Endothelial cell of umbilical vein (primary cell): Measurements from ENCODE around the gene EFCAB5. TPM values are rescaled to one million over a fixed set of nuclear protein-coding genes. Genes with fewer than 3 reads are reported as not detected.

Source experiments
- BruUV-seq: library from RNA; stranded (reverse); fragments of 400-500 nt; replicated peaks from 2 replicates; lab custom pipeline; 2021; lab: Mats Ljungman, UMichigan
- CTCF ChIA-PET: fragments of 300-600, 350-600 bp; sonication (Branson Sonifier 250); formaldehyde crosslinking; loops from one replicate; lab custom pipeline; 2021; ENCODE audit warnings: antibody characterized with exemption, inconsistent platforms; lab: Charles Lee
- POLR2A ChIA-PET: fragments of 300-600, 350-600 bp; sonication (Branson Sonifier 250); formaldehyde crosslinking; loops from one replicate; lab custom pipeline; 2021; ENCODE audit warnings: antibody characterized with exemption, inconsistent platforms; lab: Charles Lee
- DNase-seq: peaks from one replicate; pipeline ENCODE4 v3.0.0-alpha.2; 2011; ENCODE audit warnings: low read depth, low spot score
- FAIRE-seq: peaks from 2 replicates; lab custom pipeline; 2011; peaks lifted over from hg19 to GRCh38; lab: Jason Lieb, UNC
- H2AFZ ChIP-seq: 2 replicates; pipeline ENCODE4 v1.6.0; 2012; ENCODE audit warnings: low read depth, low read length, control low read depth, inconsistent platforms
- H3K27ac ChIP-seq: 2 replicates; pipeline ENCODE4 v1.5.1; 2011; ENCODE audit warnings: low read depth, mild to moderate bottlenecking, control low read depth, low read length, moderate library complexity; ENCODE audit not compliant: insufficient read depth
- H3K27me3 ChIP-seq, 2 experiments: 2 replicates each; pipeline versions ENCODE4 v1.6.0 to v1.6.1; 2011; ENCODE audit warnings: low read length in 2 of 2, mixed read lengths in 1 of 2; ENCODE audit not compliant: control insufficient read depth in 2 of 2, insufficient read depth in 2 of 2
- H3K36me3 ChIP-seq, 2 experiments: 2 replicates in 1 of 2; 3 replicates in 1 of 2; pipeline ENCODE4 v1.5.1; 2011; ENCODE audit warnings: low read length in 2 of 2, mild to moderate bottlenecking in 1 of 2, moderate library complexity in 1 of 2; ENCODE audit not compliant: control insufficient read depth in 2 of 2, insufficient read depth in 2 of 2; ENCODE audit errors: extremely low read depth in 1 of 2
- H3K4me1 ChIP-seq: 3 replicates; pipeline ENCODE4 v1.5.1; 2011; ENCODE audit warnings: mild to moderate bottlenecking, low read length; ENCODE audit not compliant: control insufficient read depth, insufficient read depth; ENCODE audit errors: extremely low read depth
- H3K4me2 ChIP-seq: 2 replicates; pipeline ENCODE4 v1.6.1; 2011; ENCODE audit warnings: low read length, control low read depth, mixed read lengths; ENCODE audit not compliant: insufficient read depth
- H3K4me3 ChIP-seq, 3 experiments: fragments of 200-600 bp in 1 of 3; sonication (generic), shearing (Covaris generic) in 1 of 3; replicated peaks in 1 of 3; 2 replicates each; pipeline ENCODE4 v1.5.1; 2011 to 2016; ENCODE audit warnings: control low read depth in 3 of 3, low read length in 3 of 3, mild to moderate bottlenecking in 2 of 3, inconsistent platforms in 1 of 3, low read depth in 1 of 3, moderate library complexity in 1 of 3; ENCODE audit not compliant: insufficient read depth in 1 of 3
- H3K79me2 ChIP-seq: 2 replicates; pipeline ENCODE4 v1.6.0; 2012; ENCODE audit warnings: low read length, inconsistent platforms; ENCODE audit not compliant: control insufficient read depth, insufficient read depth
- H3K9ac ChIP-seq: replicated peaks from 2 replicates; pipeline ENCODE3; 2011; ENCODE audit warnings: low read length, control low read depth; ENCODE audit not compliant: insufficient read depth; ENCODE audit errors: extremely low read depth
- H3K9me1 ChIP-seq: replicated peaks from 3 replicates; pipeline ENCODE4 v1.6.0; 2011; ENCODE audit warnings: mild to moderate bottlenecking, low read length; ENCODE audit not compliant: control insufficient read depth, insufficient read depth; ENCODE audit errors: extremely low read depth
- H3K9me3 ChIP-seq: replicated peaks from 2 replicates; pipeline ENCODE4 v1.5.1; 2012; ENCODE audit warnings: low read length, inconsistent platforms; ENCODE audit not compliant: control insufficient read depth, insufficient read depth
- H4K20me1 ChIP-seq: replicated peaks from 2 replicates; pipeline ENCODE3; 2011; ENCODE audit warnings: mild to moderate bottlenecking, low read length; ENCODE audit not compliant: control insufficient read depth, insufficient read depth; ENCODE audit errors: extremely low read depth
- CTCF ChIP-seq, 2 donors: IDR thresholded peaks; 1 replicate in 1 of 2; 2 replicates in 1 of 2; pipeline ENCODE4 v1.5.1; 2011; ENCODE audit warnings: low read length in 2 of 2, mild to moderate bottlenecking in 2 of 2, moderate library complexity in 2 of 2, control low read depth in 1 of 2, inconsistent platforms in 1 of 2, low read depth in 1 of 2; ENCODE audit not compliant: insufficient read depth in 1 of 2; ENCODE audit errors: extremely low read depth in 1 of 2
- JUN ChIP-seq: IDR thresholded peaks from 2 replicates; pipeline ENCODE4 v1.6.1; 2011; ENCODE audit warnings: borderline replicate concordance, low read depth; ENCODE audit not compliant: insufficient read length, insufficient read depth
- MAX ChIP-seq: IDR thresholded peaks from 2 replicates; pipeline ENCODE4 v1.6.1; 2011; ENCODE audit not compliant: insufficient read depth, insufficient read length
- MYC ChIP-seq: IDR thresholded peaks from one replicate; pipeline ENCODE4 v1.6.1; 2011; ENCODE audit warnings: mild to moderate bottlenecking, low read depth, low read length
- dilution Hi-C: fragments of 300-500 bp; cut with MboI; formaldehyde crosslinking; loops from one replicate; pipeline ENCODE4 v1.15.0; 2019; ENCODE audit warnings: low sequenced_read_pairs; ENCODE audit not compliant: extremely low pct_ligation_motif_present
- intact Hi-C: fragments of 100-400 bp; cut with micrococcal nuclease; formaldehyde crosslinking; loops from one replicate; pipeline ENCODE4 v1.10.0; 2022
- polyA plus RNA-seq, 4 experiments: library from polyadenylated mRNA; depleted of rRNA in 3 of 4; stranded (reverse) in 3 of 4; unstranded in 1 of 4; fragments of >200 nt; gene quantifications; 2 replicates each; pipeline versions ENCODE4 v1.2.1 to v1.2.3, GENCODE V29; 2011 to 2012; ENCODE audit warnings: missing spikeins in 1 of 4
- total RNA-seq: library from RNA; stranded (reverse); gene quantifications from 2 replicates; pipeline ENCODE4 v1.2.3, GENCODE V29; 2021

EFCAB5 gene
- total and polyA plus RNA-seq, 2 donors (not counting 3 experiments of a cell fraction or from before 2014, with no cell fraction given) = 0.04 to 0.40 TPM

- H3K9me1 ChIP-seq = no peaks in the 10 kb centered on the region
- FAIRE-seq (no peak), DNase-seq (no peak)
- H3K4me1 ChIP-seq = no peaks in the 10 kb centered on the region
- no peak overlapping the region for H2AFZ ChIP-seq
- H3K27ac ChIP-seq = no peak overlapping the region
- H3K9me3 ChIP-seq = no peaks in the 10 kb centered on the region
- no peaks in the 10 kb centered on the region for H4K20me1 ChIP-seq
- no TSS peak for BruUV-seq
- no peak overlapping the region for H3K9ac ChIP-seq
- POLR2A ChIA-PET = no interaction called here
- H3K4me2 ChIP-seq = no peak overlapping the region
- intact Hi-C loops = loop anchor here (1.0 to 10.0 kb wide), 6 partner anchors 67 to 718 kb away; partner anchors contain the start of gene SSH2
- H3K36me3 ChIP-seq = no peaks in the 10 kb centered on the region
- H3K4me3 ChIP-seq = no peak overlapping the region
- H3K79me2 ChIP-seq = no peaks in the 10 kb centered on the region
- CTCF ChIA-PET = interaction anchor here (0.5 to 6.2 kb wide), 108 partner anchors 9 to 969 kb away, joined by 3 to 206 read pairs (median 4); partner anchors contain the start of genes ANKRD13B, BLMH, CORO6 and EFCAB5
- no peak for TF ChIP-seq JUN
- TF ChIP-seq MYC = no peak
- no peak for TF ChIP-seq MAX
- dilution Hi-C loops = no loop called here
- no peaks in the 10 kb centered on the region for H3K27me3 ChIP-seq
Measured at GRCh38 chr17:30092886-30093285, 151.5 kb downstream of the EFCAB5 start.

- no peak overlapping the region for H3K4me3 ChIP-seq
- H3K27me3 ChIP-seq = no peaks in the 10 kb centered on the region
- BruUV-seq = no TSS peak
- dilution Hi-C loops = no loop called here
- no peaks in the 10 kb centered on the region for H3K9me1 ChIP-seq
- H3K9me3 ChIP-seq = no peaks in the 10 kb centered on the region
- FAIRE-seq = peak; percentile 67
- peak overlapping the region; percentile 21 for H2AFZ ChIP-seq
- no peak overlapping the region for H3K4me2 ChIP-seq
- no peaks in the 10 kb centered on the region for H4K20me1 ChIP-seq
- DNase-seq = peak; percentile 72
- ChIA-PET CTCF (interaction anchor here (0.5 to 6.2 kb wide), 108 partner anchors 9 to 970 kb away, joined by 3 to 206 read pairs (median 4); partner anchors contain the start of genes ANKRD13B, BLMH, CORO6 and EFCAB5), POLR2A (no interaction called here)
- no peaks in the 10 kb centered on the region for H3K36me3 ChIP-seq
- no peak for TF ChIP-seq MYC
- TF ChIP-seq CTCF (IDR thresholded peaks at IDR 0.05; ENCODE audit: extremely low read depth in 1 of 2, insufficient read depth in 1 of 2, low read depth in 1 of 2, low read length in 2 of 2) = peak; percentile 52 to 80
- H3K9ac ChIP-seq = no peak overlapping the region
- no peaks in the 10 kb centered on the region for H3K4me1 ChIP-seq
- H3K79me2 ChIP-seq = no peaks in the 10 kb centered on the region
- intact Hi-C loops = loop anchor here (1.0 to 10.0 kb wide), 6 partner anchors 67 to 719 kb away; partner anchors contain the start of gene SSH2
- H3K27ac ChIP-seq = no peak overlapping the region
Measured at GRCh38 chr17:30093463-30094147, 152.2 kb downstream of the EFCAB5 start.
